K562 (cell line): Measurements from ENCODE around the gene POLRMT. TPM values are rescaled to one million over a fixed set of nuclear protein-coding genes. Genes with fewer than 3 reads are reported as not detected.

Source experiments
- CEBPG ChIP-seq, 3 experiments: fragments of 200-800 bp in 1 of 3; sonication (Bioruptor generic) in 1 of 3; sonication (generic) in 1 of 3; formaldehyde crosslinking in 1 of 3; IDR thresholded peaks in 2 of 3; conservative IDR thresholded peaks in 1 of 3; 2 replicates each; pipeline versions ENCODE4 v1.6.1 to v1.8.0; 2016 to 2022; ENCODE audit warnings: missing compliant biosample characterization in 2 of 3, missing genetic modification characterization in 2 of 3, mild to moderate bottlenecking in 1 of 3, missing genetic modification reagents in 1 of 3
- ESRRA ChIP-seq: fragments of 450-650 bp; IDR thresholded peaks from 2 replicates; pipeline ENCODE4 v1.6.1; 2014; ENCODE audit warnings: low read depth, mild to moderate bottlenecking, moderate library complexity, borderline replicate concordance
- FOXA1 ChIP-seq: fragments of 450-650 bp; IDR thresholded peaks from 2 replicates; pipeline ENCODE4 v1.6.1; 2016; ENCODE audit warnings: mild to moderate bottlenecking, borderline replicate concordance
- LEF1 ChIP-seq: fragments of 450-650 bp; IDR thresholded peaks from 2 replicates; pipeline ENCODE4 v1.6.1; 2016; ENCODE audit warnings: mild to moderate bottlenecking
- REST ChIP-seq, 2 experiments: fragments of 450-650 bp; formaldehyde crosslinking in 1 of 2; IDR thresholded peaks; 2 replicates each; pipeline versions ENCODE4 v1.4.0 to v1.6.1; 2014 to 2020; ENCODE audit warnings: mild to moderate bottlenecking in 2 of 2, borderline replicate concordance in 1 of 2, low read depth in 1 of 2
- TFE3 ChIP-seq: fragments of 450-650 bp; formaldehyde crosslinking; IDR thresholded peaks from 2 replicates; pipeline ENCODE4 v1.4.0; 2020; ENCODE audit warnings: mild to moderate bottlenecking, mixed read lengths
- ZC3H11A ChIP-seq: IDR thresholded peaks from 2 replicates; pipeline ENCODE4 v1.6.1; 2012; ENCODE audit warnings: low read depth, low read length, improper control_type of control experiment
- ZNF197 ChIP-seq: fragments of 200-800 bp; sonication (Bioruptor generic); IDR thresholded peaks from 2 replicates; pipeline ENCODE4 v1.6.1; 2016; ENCODE audit warnings: low read depth, missing genetic modification characterization, missing compliant biosample characterization
- ZNF518B ChIP-seq: fragments of 250-450 bp; sonication (Bioruptor Pico); IDR thresholded peaks from 2 replicates; pipeline ENCODE4 v1.5.0; 2021; ENCODE audit warnings: mild to moderate bottlenecking, moderate library complexity
- polyA plus RNA-seq, 8 experiments: library from polyadenylated mRNA; depleted of rRNA in 4 of 8; stranded (reverse) in 5 of 8; unstranded in 3 of 8; fragments of >200 nt; fragmentation: Nextera tagmentation in 2 of 8; fragmentation: Illumina TruSeq in 1 of 8; extraction: Ambion mirVana in 2 of 8; extraction: Trizol in 1 of 8; gene quantifications; 2 replicates each; pipeline versions ENCODE4 v1.2.1 to v1.2.3, GENCODE V29; 2011 to 2014; ENCODE audit warnings: inconsistent platforms in 1 of 8, missing spikeins in 1 of 8
- total RNA-seq, 7 experiments: library from RNA; depleted of rRNA in 6 of 7; stranded (reverse); fragments of >200 nt in 6 of 7; fragmentation: Illumina TruSeq in 2 of 7; extraction: Trizol in 2 of 7; gene quantifications; 2 replicates each; pipeline versions ENCODE4 v1.2.1 to v1.2.3, GENCODE V29; 2011 to 2021; ENCODE audit warnings: low replicate concordance in 1 of 7

Gene POLRMT
- total and polyA plus RNA-seq, 9 of the 15 experiments (the other 6 are each of a cell fraction or from before 2014, with no cell fraction given), result 30.3 to 144 (median 68.0) TPM

DNA sequence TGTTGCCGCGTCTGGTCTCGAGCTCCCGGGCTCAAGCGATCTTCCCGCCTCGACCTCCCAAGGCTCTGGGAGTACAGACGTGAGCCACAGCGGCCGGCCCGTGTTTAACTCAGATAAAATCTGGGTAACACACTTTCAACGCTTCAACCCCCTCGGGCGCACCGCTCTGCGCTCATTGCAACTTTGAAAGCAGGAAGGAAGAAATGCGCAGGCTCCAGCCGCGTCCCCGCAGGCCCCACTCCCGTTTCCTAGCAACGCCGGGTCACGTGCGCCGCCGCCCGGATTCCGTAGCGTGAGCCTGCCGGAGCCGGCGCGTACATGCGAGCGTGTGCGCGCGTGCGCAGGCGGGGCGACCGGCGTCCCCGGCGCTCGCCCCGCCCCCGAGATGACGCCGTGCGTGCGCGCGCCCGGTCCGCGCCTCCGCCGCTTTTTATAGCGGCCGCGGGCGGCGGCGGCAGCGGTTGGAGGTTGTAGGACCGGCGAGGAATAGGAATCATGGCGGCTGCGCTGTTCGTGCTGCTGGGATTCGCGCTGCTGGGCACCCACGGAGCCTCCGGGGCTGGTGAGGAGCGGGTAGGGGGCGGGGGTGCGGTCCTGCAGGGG, 61.1 kb downstream of the POLRMT start, which contains the start of gene BSG (continued):
- TF ChIP-seq ZNF518B (CRISPR knock-in tag), result no peak
- no peak for TF ChIP-seq ZC3H11A
- TF ChIP-seq CEBPG (CRISPR knock-in tag; IDR thresholded peaks at IDR 0.05), result no peak
- no peak for TF ChIP-seq CEBPG (tag; conservative IDR thresholded peaks at IDR 0.05 in 1 of 2, IDR thresholded peaks at IDR 0.05 in 1 of 2)
- TF ChIP-seq ZNF197, result peak; percentile 93; the same call in 1 of the 2 replicates
- TF ChIP-seq ESRRA, result peak; percentile 55; the same call in 1 of the 2 replicates
- peak; percentile 98 for TF ChIP-seq REST (IDR thresholded peaks at IDR 0.05; ENCODE audit: borderline replicate concordance)
- 0 out of 2 replicates have a peak, but pooled peaks have one; percentile 60 for TF ChIP-seq REST (CRISPR knock-in tag; IDR thresholded peaks at IDR 0.05; ENCODE audit: low read depth)
- TF ChIP-seq LEF1, result peak; percentile 64
- TF ChIP-seq FOXA1, result no peak
- peak; percentile 97 for TF ChIP-seq TFE3 (CRISPR knock-in tag)
